HFF-Myc (cell line): ENCODE data around the gene CRIM1.

Source experiments
- DNase-seq: peaks from one replicate; pipeline ENCODE4 v3.0.0-alpha.2; 2011; ENCODE audit warnings: low read depth; ENCODE audit errors: extremely low read depth
- H3K4me3 ChIP-seq: replicated peaks from 2 replicates; pipeline ENCODE4 v1.5.1; 2011; ENCODE audit warnings: low read depth, mild to moderate bottlenecking, control low read depth, low read length
- CTCF ChIP-seq: IDR thresholded peaks from 2 replicates; pipeline ENCODE4 v1.5.1; 2012; ENCODE audit warnings: mild to moderate bottlenecking, low read depth, low read length, control low read depth; ENCODE audit errors: missing control alignments

CRIM1 gene

DNA sequence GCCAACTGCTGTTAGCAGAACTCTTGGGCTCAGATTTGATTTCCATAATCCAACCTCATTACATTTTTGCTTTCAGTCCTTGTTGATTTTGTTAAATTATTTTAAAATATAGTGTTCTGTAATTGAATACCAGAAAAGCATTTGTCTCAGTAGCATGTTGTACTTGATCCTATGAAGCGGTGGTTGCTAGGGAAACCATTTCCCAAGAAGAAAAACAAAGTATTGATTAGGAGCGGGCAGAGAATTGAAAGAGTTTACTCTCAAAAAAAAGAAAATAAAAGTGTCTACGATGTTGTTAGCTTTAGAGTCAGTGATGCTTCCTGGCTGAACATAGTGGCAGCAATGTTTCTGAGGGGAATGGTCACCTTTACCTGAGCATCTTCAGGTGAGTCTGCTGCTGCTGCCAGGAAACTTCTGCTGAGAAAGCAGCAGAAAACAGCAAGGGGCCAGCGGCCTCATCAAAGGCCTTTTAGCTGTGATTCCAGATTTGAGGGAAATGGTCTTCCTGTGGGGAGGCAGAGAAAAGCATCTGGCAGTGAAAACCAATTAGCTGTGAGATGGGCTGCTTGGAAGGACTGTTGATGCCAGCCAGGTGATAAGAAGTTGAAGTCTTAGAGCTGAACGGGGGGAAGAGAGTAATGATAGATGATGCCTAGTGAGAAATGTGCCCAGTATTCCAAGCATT lies 37.1 kb downstream of the CRIM1 start:
- H3K4me3 ChIP-seq: no peak overlapping the region
- no peak for TF ChIP-seq CTCF
- no peak for DNase-seq

GRCh38 chr2:36393738-36394256 lies 38.2 kb downstream of the CRIM1 start:
- TF ChIP-seq CTCF: no peak
- no peak overlapping the region for H3K4me3 ChIP-seq
- no peak for DNase-seq

- DNase-seq: no peak
- no peak for TF ChIP-seq CTCF
- H3K4me3 ChIP-seq: no peak overlapping the region
Measured at GRCh38 chr2:36394804-36395203, 39.2 kb downstream of the CRIM1 start.

GRCh38 chr2:36395866-36396265 lies 40.3 kb downstream of the CRIM1 start:
- DNase-seq: no peak
- TF ChIP-seq CTCF: no peak
- no peak overlapping the region for H3K4me3 ChIP-seq

- DNase-seq: no peak
- no peak for TF ChIP-seq CTCF
- no peak overlapping the region for H3K4me3 ChIP-seq
Measured at GRCh38 chr2:36396878-36397539, 41.4 kb downstream of the CRIM1 start.

DNA sequence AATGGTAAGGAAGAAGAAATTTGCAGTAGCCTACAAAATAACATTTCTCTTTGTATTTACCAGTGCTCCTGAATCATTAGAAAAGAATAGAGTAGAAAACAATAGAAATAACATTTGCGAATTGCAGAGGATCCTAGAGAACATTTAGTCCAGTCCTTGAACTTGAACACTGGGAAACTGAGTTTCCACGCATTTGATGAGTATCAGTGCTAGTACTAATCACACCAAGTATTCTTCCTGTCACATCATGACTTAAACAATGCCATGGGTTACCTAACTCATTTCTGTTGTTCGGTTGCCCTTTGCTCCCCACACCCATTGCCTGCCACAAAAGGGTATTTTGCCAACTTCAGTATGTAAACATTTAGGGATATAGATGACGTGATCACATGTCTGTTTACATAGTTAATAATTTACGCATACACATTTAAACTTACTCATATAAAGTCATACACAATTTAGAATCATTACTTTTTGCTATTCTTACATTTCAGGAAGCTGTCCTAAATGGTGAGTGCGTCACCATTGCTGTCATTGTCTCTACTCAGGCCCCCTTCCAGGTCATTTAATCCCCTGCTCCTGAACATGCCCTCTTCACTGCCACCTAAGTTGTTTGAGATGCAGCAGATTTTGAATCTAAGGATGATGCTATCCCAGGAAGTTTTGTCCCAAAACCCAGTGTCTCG lies 42.3 kb downstream of the CRIM1 start:
- TF ChIP-seq CTCF: no peak
- H3K4me3 ChIP-seq: no peak overlapping the region
- no peak for DNase-seq
